ENCODE measurements around the gene PSMC1.

PSMC1 gene

DNA sequence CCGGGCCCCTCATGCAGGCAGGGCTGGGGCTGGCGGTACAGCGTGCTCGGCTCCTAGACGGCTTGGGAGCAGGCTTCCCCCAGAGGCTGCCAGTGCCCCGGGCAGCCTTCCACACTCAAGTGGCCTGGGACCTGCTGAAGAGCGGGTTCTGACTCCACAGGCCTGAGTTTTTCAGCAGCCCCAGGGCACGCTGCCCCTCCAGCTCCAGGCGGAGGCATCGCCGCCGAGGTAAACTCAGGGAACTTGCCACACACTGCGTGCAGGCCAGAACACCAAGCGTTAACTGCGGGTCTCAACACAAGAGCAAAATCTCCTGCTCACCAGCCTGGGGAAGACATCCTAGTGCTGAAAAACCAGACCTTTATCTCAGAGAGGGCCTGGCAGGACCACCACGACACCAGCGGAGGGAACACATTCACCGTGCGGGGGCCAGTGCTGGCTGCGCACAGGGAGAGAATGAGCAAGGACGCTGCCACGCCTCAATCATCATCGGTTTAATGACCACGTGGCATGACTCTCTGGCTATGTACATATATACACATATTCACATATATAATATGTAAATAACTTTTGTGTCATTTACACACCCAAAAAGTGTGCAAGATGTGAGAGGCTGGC, 21.3 kb downstream of the PSMC1 start:
- Histone ChIP-seq H3K36me3 (ENCODE audit: control insufficient read depth in 1 of 2, insufficient read depth in 2 of 2, low read length in 2 of 2) (peaks cover 29 to 84% of the 10 kb centered on the region in 2 donors), H3K4me3 (ENCODE audit: low read depth in 1 of 2, low read length in 2 of 2) (no peak overlapping the region), H3K27me3 (ENCODE audit: low read depth, low read length) (no peaks in the 10 kb centered on the region), H3K9me3 (ENCODE audit: control insufficient read depth in 1 of 2, low read length in 2 of 2) (no peaks in the 10 kb centered on the region), H3K4me1 (ENCODE audit: control insufficient read depth in 1 of 2, insufficient read depth in 2 of 2, low read length in 2 of 2) (no peaks in the 10 kb centered on the region), H3K27ac (ENCODE audit: low read length) (no peak overlapping the region)

DNA sequence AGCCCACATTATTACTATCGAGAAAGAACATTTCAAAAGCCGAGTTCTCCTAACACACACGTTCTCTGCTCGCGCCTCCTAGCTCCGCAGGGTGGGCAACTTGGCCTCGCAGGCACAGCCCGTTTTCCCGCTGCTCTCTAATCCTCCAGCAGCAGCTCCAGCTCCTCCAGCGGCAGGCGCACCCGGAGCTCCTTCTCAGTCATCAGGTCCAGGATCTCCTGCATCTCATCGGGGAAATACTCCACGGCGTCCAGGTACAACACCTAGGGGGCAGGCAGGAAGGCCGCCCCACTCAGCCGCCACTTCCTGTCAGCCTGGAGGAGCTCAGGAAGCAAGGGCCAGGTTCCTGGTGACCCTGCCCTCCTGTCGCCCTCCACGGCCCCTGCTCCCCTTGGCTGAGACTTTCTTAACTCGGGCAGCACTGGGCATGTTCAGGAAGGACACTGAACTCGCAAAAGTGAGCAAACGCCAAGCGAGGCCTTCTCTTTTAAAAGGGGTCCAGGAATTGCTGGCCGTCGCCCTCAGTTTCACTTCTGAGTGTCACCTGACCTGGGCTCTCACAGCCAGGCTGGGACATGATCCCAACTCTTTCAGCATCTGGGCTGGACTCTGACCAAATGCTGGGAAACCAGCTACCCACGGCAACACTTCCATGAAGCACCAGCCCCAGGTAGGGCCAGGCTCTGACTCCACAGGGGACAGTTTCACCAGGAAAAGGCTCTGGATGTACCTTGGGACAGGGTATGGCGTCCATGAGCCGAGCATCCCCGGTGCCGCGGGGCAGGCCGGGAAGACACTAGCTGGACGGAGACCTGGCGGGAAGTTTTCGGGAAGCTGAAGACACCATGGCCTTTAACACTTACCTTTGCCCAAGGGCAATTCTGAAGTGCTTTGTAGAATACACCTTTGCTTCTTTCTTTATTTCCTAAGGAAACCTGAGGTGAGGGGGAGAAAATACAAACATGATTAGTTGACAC, 22.1 kb downstream of the PSMC1 start:
- Histone ChIP-seq H3K9me3 (ENCODE audit: control insufficient read depth in 1 of 2, low read length in 2 of 2) (no peaks in the 10 kb centered on the region), H3K4me3 (ENCODE audit: low read depth in 1 of 2, low read length in 2 of 2) (no peak overlapping the region), H3K27ac (ENCODE audit: low read length) (no peak overlapping the region), H3K4me1 (ENCODE audit: control insufficient read depth in 1 of 2, insufficient read depth in 2 of 2, low read length in 2 of 2) (no peaks in the 10 kb centered on the region), H3K36me3 (ENCODE audit: control insufficient read depth in 1 of 2, insufficient read depth in 2 of 2, low read length in 2 of 2) (peaks cover 25 to 87% of the 10 kb centered on the region in 2 donors), H3K27me3 (ENCODE audit: low read depth, low read length) (no peaks in the 10 kb centered on the region)

DNA sequence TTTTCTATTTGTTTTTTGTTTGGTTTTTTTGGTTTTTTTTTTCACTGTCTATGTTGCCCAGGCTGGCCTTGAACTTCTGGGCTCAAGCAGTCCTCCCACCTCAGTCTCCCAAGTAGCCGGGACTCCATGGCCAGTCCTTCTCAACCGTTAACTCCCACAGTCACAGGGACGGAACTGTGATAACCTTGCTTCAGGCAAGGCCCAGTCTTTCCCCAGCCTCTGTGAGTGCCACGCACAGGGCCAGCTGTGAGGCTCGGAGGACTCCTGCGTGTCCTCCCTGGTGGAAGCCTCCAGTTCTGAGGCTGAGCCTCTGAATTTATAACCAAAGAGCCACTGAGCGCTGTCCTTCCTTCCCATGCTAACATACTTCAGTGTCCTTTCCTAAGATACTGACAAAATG, 23.7 kb downstream of the PSMC1 start:
- no peak overlapping the region for H3K4me3 ChIP-seq (ENCODE audit: low read depth in 1 of 2, low read length in 2 of 2)
- no peaks in the 10 kb centered on the region for H3K27me3 ChIP-seq (ENCODE audit: low read depth, low read length)
- H3K4me1 ChIP-seq (ENCODE audit: control insufficient read depth in 1 of 2, insufficient read depth in 2 of 2, low read length in 2 of 2) = no peaks in the 10 kb centered on the region
- peaks cover 20 to 86% of the 10 kb centered on the region in 2 donors for H3K36me3 ChIP-seq (ENCODE audit: control insufficient read depth in 1 of 2, insufficient read depth in 2 of 2, low read length in 2 of 2)
- H3K27ac ChIP-seq (ENCODE audit: low read length) = no peak overlapping the region
- H3K9me3 ChIP-seq (ENCODE audit: control insufficient read depth in 1 of 2, low read length in 2 of 2) = no peaks in the 10 kb centered on the region

DNA sequence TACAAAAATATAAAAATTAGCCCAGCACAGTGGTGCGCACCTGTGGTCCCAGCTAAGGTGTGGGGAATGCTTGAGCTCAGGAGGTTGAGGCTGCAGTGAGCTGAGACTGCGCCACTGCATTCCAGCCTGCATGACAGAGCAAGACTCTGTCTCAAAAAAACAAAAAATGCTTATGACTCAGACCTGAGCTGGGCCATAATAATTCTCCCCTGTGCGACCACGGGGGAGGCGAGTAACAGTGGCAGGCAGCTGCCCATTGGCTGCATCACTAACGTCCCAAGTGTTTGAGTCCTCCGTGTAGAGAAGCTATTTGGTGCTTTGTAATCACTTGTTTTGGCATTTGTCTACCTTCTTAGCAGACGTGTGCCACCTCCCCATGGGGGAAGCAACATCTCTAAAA, 24.9 kb downstream of the PSMC1 start:
- Histone ChIP-seq H3K27ac (ENCODE audit: low read length) (no peak overlapping the region), H3K4me3 (ENCODE audit: low read depth in 1 of 2, low read length in 2 of 2) (no peak overlapping the region), H3K36me3 (ENCODE audit: control insufficient read depth in 1 of 2, insufficient read depth in 2 of 2, low read length in 2 of 2) (peaks cover 26 to 87% of the 10 kb centered on the region in 2 donors), H3K9me3 (ENCODE audit: control insufficient read depth in 1 of 2, low read length in 2 of 2) (no peaks in the 10 kb centered on the region), H3K4me1 (ENCODE audit: control insufficient read depth in 1 of 2, insufficient read depth in 2 of 2, low read length in 2 of 2) (no peaks in the 10 kb centered on the region), H3K27me3 (ENCODE audit: low read depth, low read length) (no peaks in the 10 kb centered on the region)

DNA sequence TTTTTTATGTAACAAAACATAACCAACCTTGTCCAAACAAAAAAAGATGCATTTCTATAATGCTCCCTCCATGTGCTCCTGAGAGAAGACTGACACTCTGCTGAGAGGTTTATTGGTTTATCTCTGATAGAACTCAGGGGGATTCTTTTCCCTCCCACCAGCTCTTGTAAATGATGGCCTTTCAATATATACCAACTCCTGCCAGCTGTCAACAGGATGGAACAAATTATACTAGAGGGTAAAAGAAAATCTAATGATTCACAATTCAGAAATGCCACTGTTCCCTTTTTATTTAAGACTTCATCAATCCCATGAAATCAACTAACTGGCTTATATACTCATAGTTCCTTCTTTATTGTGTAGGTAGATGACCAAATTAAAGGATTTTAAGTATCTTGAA, 25.4 kb downstream of the PSMC1 start:
- H3K9me3 ChIP-seq (ENCODE audit: control insufficient read depth in 1 of 2, low read length in 2 of 2) = no peaks in the 10 kb centered on the region
- H3K36me3 ChIP-seq (ENCODE audit: control insufficient read depth in 1 of 2, insufficient read depth in 2 of 2, low read length in 2 of 2) = peaks cover 29 to 89% of the 10 kb centered on the region in 2 donors
- no peaks in the 10 kb centered on the region for H3K4me1 ChIP-seq (ENCODE audit: control insufficient read depth in 1 of 2, insufficient read depth in 2 of 2, low read length in 2 of 2)
- no peak overlapping the region for H3K4me3 ChIP-seq (ENCODE audit: low read depth in 1 of 2, low read length in 2 of 2)
- no peak overlapping the region for H3K27ac ChIP-seq (ENCODE audit: low read length)
- no peaks in the 10 kb centered on the region for H3K27me3 ChIP-seq (ENCODE audit: low read depth, low read length)

DNA sequence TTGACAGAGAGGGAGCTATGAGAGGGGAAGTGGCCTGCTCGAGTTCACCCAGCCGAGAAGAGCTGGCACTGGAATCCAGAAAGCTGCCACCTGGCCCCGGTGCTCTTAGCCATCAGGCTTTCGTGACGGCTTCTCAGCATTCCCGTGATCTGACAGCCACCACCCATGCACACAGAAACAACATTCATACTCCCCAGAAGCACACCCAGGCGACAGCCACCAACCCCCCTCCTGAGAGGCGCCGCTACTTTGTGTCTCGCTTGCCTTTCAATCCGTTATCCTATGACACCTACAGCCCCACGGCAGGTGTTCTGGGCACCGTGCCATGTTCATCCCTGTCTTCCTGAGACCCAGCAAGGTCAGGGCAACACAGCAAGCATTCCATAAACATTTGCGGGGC, 31.4 kb downstream of the PSMC1 start:
- Histone ChIP-seq H3K4me3 (ENCODE audit: low read depth in 1 of 2, low read length in 2 of 2) (no peak overlapping the region), H3K4me1 (ENCODE audit: control insufficient read depth in 1 of 2, insufficient read depth in 2 of 2, low read length in 2 of 2) (peaks cover 5 to 7% of the 10 kb centered on the region in 2 donors), H3K9me3 (ENCODE audit: control insufficient read depth in 1 of 2, low read length in 2 of 2) (no peaks in the 10 kb centered on the region), H3K27ac (ENCODE audit: low read length) (no peak overlapping the region), H3K27me3 (ENCODE audit: low read depth, low read length) (no peaks in the 10 kb centered on the region), H3K36me3 (ENCODE audit: control insufficient read depth in 1 of 2, insufficient read depth in 2 of 2, low read length in 2 of 2) (peaks cover 54 to 74% of the 10 kb centered on the region in 2 donors)

DNA sequence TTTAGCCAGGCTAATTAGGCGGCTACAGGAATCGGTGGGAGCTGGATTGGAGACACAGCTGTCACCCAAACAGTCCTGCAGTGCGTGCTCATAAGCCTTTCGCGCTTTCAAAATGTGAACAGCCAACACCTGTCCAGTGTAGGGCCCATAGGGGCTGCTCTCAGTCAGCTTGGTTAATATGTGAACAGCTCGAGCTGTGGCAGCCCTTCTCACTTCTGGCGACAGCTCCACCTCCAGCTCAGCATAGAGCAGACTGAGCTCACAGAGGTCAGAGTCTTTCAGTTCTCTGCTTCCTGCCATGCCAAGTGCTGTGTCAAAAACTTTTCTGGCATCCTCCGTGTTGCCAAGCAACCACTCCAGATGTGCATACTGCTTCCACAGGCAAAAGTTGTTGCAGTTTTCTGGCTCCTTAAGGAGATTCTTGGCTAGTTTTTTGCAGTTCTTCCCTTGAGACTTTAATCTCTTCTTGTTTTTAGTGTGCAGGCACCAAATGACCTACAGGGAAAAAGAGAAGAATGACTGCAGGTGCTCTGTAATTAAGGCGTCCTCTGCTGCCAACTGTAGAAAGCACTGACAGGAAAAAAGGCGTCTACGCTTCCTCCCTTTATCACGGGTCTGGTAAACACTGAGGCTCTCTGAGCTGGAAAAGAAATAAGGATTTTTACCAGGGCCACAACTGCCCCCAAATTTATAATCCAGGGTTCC, 32.5 kb downstream of the PSMC1 start:
- Histone ChIP-seq H3K36me3 (ENCODE audit: control insufficient read depth in 1 of 2, insufficient read depth in 2 of 2, low read length in 2 of 2) (peaks cover 60 to 67% of the 10 kb centered on the region in 2 donors), H3K27ac (ENCODE audit: low read length) (no peak overlapping the region), H3K4me3 (ENCODE audit: low read depth in 1 of 2, low read length in 2 of 2) (no peak overlapping the region), H3K9me3 (ENCODE audit: control insufficient read depth in 1 of 2, low read length in 2 of 2) (no peaks in the 10 kb centered on the region), H3K27me3 (ENCODE audit: low read depth, low read length) (no peaks in the 10 kb centered on the region), H3K4me1 (ENCODE audit: control insufficient read depth in 1 of 2, insufficient read depth in 2 of 2, low read length in 2 of 2) (peaks cover 5 to 7% of the 10 kb centered on the region in 2 donors)

DNA sequence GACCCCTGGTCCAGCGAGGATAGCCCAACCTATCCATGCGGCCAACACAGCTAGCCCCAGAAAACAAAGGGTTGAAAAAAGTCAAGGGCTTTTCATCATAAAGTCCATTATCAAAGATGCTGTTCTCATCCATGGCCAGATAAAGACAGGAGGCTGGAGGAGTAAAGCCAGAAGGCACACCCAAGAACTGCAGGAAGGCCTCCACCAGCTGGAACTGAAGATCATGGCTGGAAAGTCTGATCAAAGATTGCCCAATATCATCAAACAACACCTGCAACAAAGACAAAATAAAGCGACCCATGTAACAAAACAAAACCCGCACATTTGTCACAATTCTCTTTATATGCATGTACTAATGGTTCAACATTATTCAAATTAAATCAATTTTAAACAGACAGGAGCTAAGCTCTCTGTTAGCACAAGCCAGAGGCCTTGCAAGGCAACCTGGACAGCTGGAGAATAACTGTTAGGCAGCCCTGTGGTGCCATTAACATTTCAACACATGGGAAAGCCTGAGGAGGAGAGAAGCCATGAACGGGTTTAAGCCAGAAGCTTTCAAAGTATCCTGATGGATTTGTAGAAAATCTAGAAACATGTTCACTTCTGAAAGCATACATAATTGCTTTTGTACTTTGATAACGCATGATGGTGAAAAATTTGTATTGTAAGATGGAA, 34.1 kb downstream of the PSMC1 start:
- H3K9me3 ChIP-seq (ENCODE audit: control insufficient read depth in 1 of 2, low read length in 2 of 2) = no peaks in the 10 kb centered on the region
- H3K4me3 ChIP-seq (ENCODE audit: low read depth in 1 of 2, low read length in 2 of 2) = no peak overlapping the region
- peaks cover 56 to 66% of the 10 kb centered on the region in 2 donors for H3K36me3 ChIP-seq (ENCODE audit: control insufficient read depth in 1 of 2, insufficient read depth in 2 of 2, low read length in 2 of 2)
- peaks cover 5 to 7% of the 10 kb centered on the region in 2 donors for H3K4me1 ChIP-seq (ENCODE audit: control insufficient read depth in 1 of 2, insufficient read depth in 2 of 2, low read length in 2 of 2)
- H3K27me3 ChIP-seq (ENCODE audit: low read depth, low read length) = no peaks in the 10 kb centered on the region
- H3K27ac ChIP-seq (ENCODE audit: low read length) = no peak overlapping the region

DNA sequence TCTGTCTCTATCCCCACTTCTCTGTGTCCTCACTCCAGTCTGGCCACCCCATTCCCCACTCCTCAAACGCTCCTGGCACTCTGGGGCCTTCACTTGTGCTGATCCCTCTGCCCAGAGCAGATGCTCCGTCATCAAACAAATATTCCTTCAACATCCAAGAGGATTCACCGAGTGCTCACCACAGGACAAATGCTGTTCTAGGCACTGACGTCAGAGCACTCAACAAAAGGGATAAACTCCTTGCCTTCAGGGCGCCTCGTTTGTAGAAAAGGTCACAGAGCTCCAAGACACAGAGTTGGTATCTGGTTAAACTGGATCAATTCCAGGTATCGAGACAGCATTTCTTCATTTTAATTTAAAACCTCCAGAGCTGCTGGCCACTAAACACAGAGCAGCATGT, 35.3 kb downstream of the PSMC1 start:
- H3K27ac ChIP-seq (ENCODE audit: low read length) = no peak overlapping the region
- peaks cover 5 to 12% of the 10 kb centered on the region in 2 donors for H3K4me1 ChIP-seq (ENCODE audit: control insufficient read depth in 1 of 2, insufficient read depth in 2 of 2, low read length in 2 of 2)
- no peaks in the 10 kb centered on the region for H3K27me3 ChIP-seq (ENCODE audit: low read depth, low read length)
- no peaks in the 10 kb centered on the region for H3K9me3 ChIP-seq (ENCODE audit: control insufficient read depth in 1 of 2, low read length in 2 of 2)
- H3K4me3 ChIP-seq (ENCODE audit: low read depth in 1 of 2, low read length in 2 of 2) = no peak overlapping the region
- peaks cover 49 to 62% of the 10 kb centered on the region in 2 donors for H3K36me3 ChIP-seq (ENCODE audit: control insufficient read depth in 1 of 2, insufficient read depth in 2 of 2, low read length in 2 of 2)

DNA sequence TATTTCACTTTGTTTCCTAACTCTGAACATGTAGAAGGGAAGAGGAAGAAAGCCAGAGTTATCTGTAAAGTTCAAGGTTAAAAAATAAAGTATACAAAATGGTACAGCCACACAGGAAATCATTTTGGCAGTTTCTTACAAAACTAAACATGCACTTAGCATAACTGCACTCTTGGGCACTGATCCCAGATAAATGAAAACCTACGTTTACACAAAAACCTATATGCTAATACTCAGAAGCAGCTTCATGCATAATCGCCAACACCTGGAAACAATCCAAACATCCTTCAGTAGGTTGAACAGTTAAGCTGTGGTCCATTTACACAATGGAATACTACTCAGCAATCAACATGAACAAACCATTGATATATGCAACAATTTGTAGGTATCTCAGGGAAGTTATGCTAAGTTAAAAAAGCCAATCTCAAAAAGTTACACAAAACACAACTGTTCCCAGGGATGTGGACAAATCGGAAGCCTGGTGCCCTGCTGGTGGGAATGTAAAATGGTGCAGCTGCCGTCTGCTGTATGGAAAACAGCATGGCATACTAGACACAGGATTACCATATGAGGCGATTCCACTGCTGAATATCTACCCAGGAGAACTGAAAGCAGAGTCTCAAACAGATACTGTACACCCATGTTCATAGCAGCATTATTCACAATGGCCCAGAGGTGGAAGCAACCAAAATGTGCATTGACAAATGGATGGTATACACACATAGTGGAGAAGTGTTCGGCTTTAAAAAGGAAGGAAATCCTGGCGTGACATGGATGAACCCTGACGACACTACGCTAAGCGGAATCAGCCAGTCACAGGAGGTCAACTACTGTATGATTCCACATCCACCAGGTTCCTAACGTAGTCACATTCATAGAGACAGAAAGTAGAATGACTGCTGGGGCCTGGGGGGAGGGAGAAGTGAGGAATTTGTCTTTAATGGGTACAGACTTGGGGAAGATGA, 37.7 kb downstream of the PSMC1 start:
- Histone ChIP-seq H3K27ac (ENCODE audit: low read length) (no peak overlapping the region), H3K4me3 (ENCODE audit: low read depth in 1 of 2, low read length in 2 of 2) (no peak overlapping the region), H3K4me1 (ENCODE audit: control insufficient read depth in 1 of 2, insufficient read depth in 2 of 2, low read length in 2 of 2) (peaks cover 0 to 6% of the 10 kb centered on the region in 2 donors), H3K36me3 (ENCODE audit: control insufficient read depth in 1 of 2, insufficient read depth in 2 of 2, low read length in 2 of 2) (peaks cover 37 to 46% of the 10 kb centered on the region in 2 donors), H3K9me3 (ENCODE audit: control insufficient read depth in 1 of 2, low read length in 2 of 2) (no peaks in the 10 kb centered on the region), H3K27me3 (ENCODE audit: low read depth, low read length) (no peaks in the 10 kb centered on the region)

Data from muscle layer of duodenum (tissue), 2 donors.